ENCODE results near the gene GLRA3. TPM values are rescaled to one million over a fixed set of nuclear protein-coding genes. Genes with fewer than 3 reads are reported as not detected.

The GLRA3 gene
- polyA plus RNA-seq, 1 donor from 2014 or later, result 0.76 TPM

GRCh38 chr4:174595141-174595929, 233.7 kb downstream of the GLRA3 start:
- H3K9ac ChIP-seq (ENCODE audit: low read length), result peak overlapping the region; percentile 45
- peak overlapping the region; percentile 32 for H3K4me2 ChIP-seq (ENCODE audit: low read length)
- no peaks in the 10 kb centered on the region for H3K79me2 ChIP-seq (replicated peaks; ENCODE audit: insufficient read depth, low read length)
- no peaks in the 10 kb centered on the region for H4K20me1 ChIP-seq (ENCODE audit: insufficient read depth)
- no peaks in the 10 kb centered on the region for H3K27me3 ChIP-seq (ENCODE audit: insufficient read depth, low read depth, low read length)
- H2AFZ ChIP-seq (ENCODE audit: low read depth, low read length), result no peak overlapping the region
- H3K27ac ChIP-seq (ENCODE audit: low read length), result peak overlapping the region; percentile 87
- peak overlapping the region; percentile 33 for H3K4me3 ChIP-seq (ENCODE audit: low read length)
- H3K9me2 ChIP-seq (ENCODE audit: insufficient read depth, low read length), result no peaks in the 10 kb centered on the region
- H3F3A ChIP-seq (ENCODE audit: insufficient read depth, low read length, poor library complexity, severe bottlenecking), result no peaks in the 10 kb centered on the region
- H3K36me3 ChIP-seq (ENCODE audit: insufficient read depth, low read length), result no peaks in the 10 kb centered on the region
- TF ChIP-seq CTCF (IDR thresholded peaks at IDR 0.05; ENCODE audit: poor library complexity, severe bottlenecking), result no peak
- TF ChIP-seq POLR2AphosphoS5 (IDR thresholded peaks at IDR 0.05), result peak; percentile 96
- peak; percentile 97 for TF ChIP-seq EP300 (conservative IDR thresholded peaks at IDR 0.05; ENCODE audit: poor library complexity, severe bottlenecking)
- peak; percentile 99 for TF ChIP-seq REST (IDR thresholded peaks at IDR 0.05; ENCODE audit: borderline replicate concordance)
- peak; percentile 40 for TF ChIP-seq RAD21 (conservative IDR thresholded peaks at IDR 0.05)
- no peak for TF ChIP-seq EZH2 (IDR thresholded peaks at IDR 0.05; ENCODE audit: borderline replicate concordance, insufficient read depth, low read length, poor library complexity, severe bottlenecking)
- TF ChIP-seq MXI1 (conservative IDR thresholded peaks at IDR 0.05; ENCODE audit: poor library complexity, severe bottlenecking), result no peak
- peak; percentile 38 for TF ChIP-seq SMC3 (conservative IDR thresholded peaks at IDR 0.05; ENCODE audit: poor library complexity)
- no peak for TF ChIP-seq TAF1 (IDR thresholded peaks at IDR 0.05; ENCODE audit: low read depth)
- no peaks in the 10 kb centered on the region for H3K9me3 ChIP-seq (ENCODE audit: low read length)

- Histone ChIP-seq H2AFZ (ENCODE audit: low read depth, low read length) (no peak overlapping the region), H3K27me3 (ENCODE audit: insufficient read depth, low read depth, low read length) (no peaks in the 10 kb centered on the region), H3K9me2 (ENCODE audit: insufficient read depth, low read length) (no peaks in the 10 kb centered on the region), H3F3A (ENCODE audit: insufficient read depth, low read length, poor library complexity, severe bottlenecking) (no peaks in the 10 kb centered on the region), H3K27ac (ENCODE audit: low read length) (no peak overlapping the region), H4K20me1 (ENCODE audit: insufficient read depth) (no peaks in the 10 kb centered on the region), H3K36me3 (ENCODE audit: insufficient read depth, low read length) (no peaks in the 10 kb centered on the region), H3K4me3 (ENCODE audit: low read length) (no peak overlapping the region), H3K4me2 (ENCODE audit: low read length) (no peak overlapping the region), H3K9ac (ENCODE audit: low read length) (no peak overlapping the region), H3K79me2 (replicated peaks; ENCODE audit: insufficient read depth, low read length) (no peaks in the 10 kb centered on the region), H3K9me3 (ENCODE audit: low read length) (no peaks in the 10 kb centered on the region)
- TF ChIP-seq REST (IDR thresholded peaks at IDR 0.05; ENCODE audit: borderline replicate concordance) (no peak), RAD21 (conservative IDR thresholded peaks at IDR 0.05) (no peak), CTCF (IDR thresholded peaks at IDR 0.05; ENCODE audit: poor library complexity, severe bottlenecking) (no peak), POLR2AphosphoS5 (IDR thresholded peaks at IDR 0.05) (no peak), EZH2 (IDR thresholded peaks at IDR 0.05; ENCODE audit: borderline replicate concordance, insufficient read depth, low read length, poor library complexity, severe bottlenecking) (no peak), TAF1 (IDR thresholded peaks at IDR 0.05; ENCODE audit: low read depth) (no peak), SMC3 (conservative IDR thresholded peaks at IDR 0.05; ENCODE audit: poor library complexity) (no peak)
These were observed 235.3 kb downstream of the GLRA3 start for GRCh38 chr4:174593701-174594100.
